Endothelial cell of umbilical vein (primary cell): ENCODE results near the gene CCNY. TPM values are rescaled to one million over a fixed set of nuclear protein-coding genes. Genes with fewer than 3 reads are reported as not detected.

Experiments used
- BruUV-seq: library from RNA; stranded (reverse); fragments of 400-500 nt; replicated peaks from 2 replicates; lab custom pipeline; 2021; lab: Mats Ljungman, UMichigan
- CTCF ChIA-PET: fragments of 300-600, 350-600 bp; sonication (Branson Sonifier 250); formaldehyde crosslinking; loops from one replicate; lab custom pipeline; 2021; ENCODE audit warnings: antibody characterized with exemption, inconsistent platforms; lab: Charles Lee
- POLR2A ChIA-PET: fragments of 300-600, 350-600 bp; sonication (Branson Sonifier 250); formaldehyde crosslinking; loops from one replicate; lab custom pipeline; 2021; ENCODE audit warnings: antibody characterized with exemption, inconsistent platforms; lab: Charles Lee
- DNase-seq: peaks from one replicate; pipeline ENCODE4 v3.0.0-alpha.2; 2011; ENCODE audit warnings: low read depth, low spot score
- FAIRE-seq: peaks from 2 replicates; lab custom pipeline; 2011; peaks lifted over from hg19 to GRCh38; lab: Jason Lieb, UNC
- H2AFZ ChIP-seq: 2 replicates; pipeline ENCODE4 v1.6.0; 2012; ENCODE audit warnings: low read depth, low read length, control low read depth, inconsistent platforms
- H3K27ac ChIP-seq: 2 replicates; pipeline ENCODE4 v1.5.1; 2011; ENCODE audit warnings: low read depth, mild to moderate bottlenecking, control low read depth, low read length, moderate library complexity; ENCODE audit not compliant: insufficient read depth
- H3K27me3 ChIP-seq, 2 experiments: 2 replicates each; pipeline versions ENCODE4 v1.6.0 to v1.6.1; 2011; ENCODE audit warnings: low read length in 2 of 2, mixed read lengths in 1 of 2; ENCODE audit not compliant: control insufficient read depth in 2 of 2, insufficient read depth in 2 of 2
- H3K36me3 ChIP-seq, 2 experiments: 2 replicates in 1 of 2; 3 replicates in 1 of 2; pipeline ENCODE4 v1.5.1; 2011; ENCODE audit warnings: low read length in 2 of 2, mild to moderate bottlenecking in 1 of 2, moderate library complexity in 1 of 2; ENCODE audit not compliant: control insufficient read depth in 2 of 2, insufficient read depth in 2 of 2; ENCODE audit errors: extremely low read depth in 1 of 2
- H3K4me1 ChIP-seq: 3 replicates; pipeline ENCODE4 v1.5.1; 2011; ENCODE audit warnings: mild to moderate bottlenecking, low read length; ENCODE audit not compliant: control insufficient read depth, insufficient read depth; ENCODE audit errors: extremely low read depth
- H3K4me2 ChIP-seq: 2 replicates; pipeline ENCODE4 v1.6.1; 2011; ENCODE audit warnings: low read length, control low read depth, mixed read lengths; ENCODE audit not compliant: insufficient read depth
- H3K4me3 ChIP-seq, 3 experiments: fragments of 200-600 bp in 1 of 3; sonication (generic), shearing (Covaris generic) in 1 of 3; replicated peaks in 1 of 3; 2 replicates each; pipeline ENCODE4 v1.5.1; 2011 to 2016; ENCODE audit warnings: control low read depth in 3 of 3, low read length in 3 of 3, mild to moderate bottlenecking in 2 of 3, inconsistent platforms in 1 of 3, low read depth in 1 of 3, moderate library complexity in 1 of 3; ENCODE audit not compliant: insufficient read depth in 1 of 3
- H3K79me2 ChIP-seq: 2 replicates; pipeline ENCODE4 v1.6.0; 2012; ENCODE audit warnings: low read length, inconsistent platforms; ENCODE audit not compliant: control insufficient read depth, insufficient read depth
- H3K9ac ChIP-seq: replicated peaks from 2 replicates; pipeline ENCODE3; 2011; ENCODE audit warnings: low read length, control low read depth; ENCODE audit not compliant: insufficient read depth; ENCODE audit errors: extremely low read depth
- H3K9me1 ChIP-seq: replicated peaks from 3 replicates; pipeline ENCODE4 v1.6.0; 2011; ENCODE audit warnings: mild to moderate bottlenecking, low read length; ENCODE audit not compliant: control insufficient read depth, insufficient read depth; ENCODE audit errors: extremely low read depth
- H3K9me3 ChIP-seq: replicated peaks from 2 replicates; pipeline ENCODE4 v1.5.1; 2012; ENCODE audit warnings: low read length, inconsistent platforms; ENCODE audit not compliant: control insufficient read depth, insufficient read depth
- H4K20me1 ChIP-seq: replicated peaks from 2 replicates; pipeline ENCODE3; 2011; ENCODE audit warnings: mild to moderate bottlenecking, low read length; ENCODE audit not compliant: control insufficient read depth, insufficient read depth; ENCODE audit errors: extremely low read depth
- EZH2 ChIP-seq: IDR thresholded peaks from 2 replicates; pipeline ENCODE4 v1.6.1; 2012; ENCODE audit warnings: borderline replicate concordance, low read depth, mild to moderate bottlenecking, moderate library complexity, low read length, inconsistent platforms; ENCODE audit not compliant: severe bottlenecking
- FOS ChIP-seq: IDR thresholded peaks from 2 replicates; pipeline ENCODE4 v1.6.1; 2011; ENCODE audit warnings: mild to moderate bottlenecking, low read length, moderate library complexity, borderline replicate concordance; ENCODE audit not compliant: insufficient read depth
- GATA2 ChIP-seq: IDR thresholded peaks from 2 replicates; pipeline ENCODE4 v1.7.0; 2011; ENCODE audit warnings: low read depth, mild to moderate bottlenecking, moderate library complexity, mixed read lengths, low read length; ENCODE audit not compliant: insufficient read length, insufficient read depth
- JUN ChIP-seq: IDR thresholded peaks from 2 replicates; pipeline ENCODE4 v1.6.1; 2011; ENCODE audit warnings: borderline replicate concordance, low read depth; ENCODE audit not compliant: insufficient read length, insufficient read depth
- MYC ChIP-seq: IDR thresholded peaks from one replicate; pipeline ENCODE4 v1.6.1; 2011; ENCODE audit warnings: mild to moderate bottlenecking, low read depth, low read length
- POLR2A ChIP-seq: IDR thresholded peaks from 2 replicates; pipeline ENCODE4 v1.6.1; 2012; ENCODE audit warnings: low read depth, mild to moderate bottlenecking, control low read depth, low read length
- POLR2AphosphoS5 ChIP-seq: IDR thresholded peaks from 2 replicates; pipeline ENCODE4 v1.6.1; 2012; ENCODE audit warnings: low read depth, mild to moderate bottlenecking, control low read depth, low read length, moderate library complexity; ENCODE audit not compliant: insufficient read depth
- dilution Hi-C: fragments of 300-500 bp; cut with MboI; formaldehyde crosslinking; loops from one replicate; pipeline ENCODE4 v1.15.0; 2019; ENCODE audit warnings: low sequenced_read_pairs; ENCODE audit not compliant: extremely low pct_ligation_motif_present
- intact Hi-C: fragments of 100-400 bp; cut with micrococcal nuclease; formaldehyde crosslinking; loops from one replicate; pipeline ENCODE4 v1.10.0; 2022
- polyA plus RNA-seq, 4 experiments: library from polyadenylated mRNA; depleted of rRNA in 3 of 4; stranded (reverse) in 3 of 4; unstranded in 1 of 4; fragments of >200 nt; gene quantifications; 2 replicates each; pipeline versions ENCODE4 v1.2.1 to v1.2.3, GENCODE V29; 2011 to 2012; ENCODE audit warnings: missing spikeins in 1 of 4
- total RNA-seq: library from RNA; stranded (reverse); gene quantifications from 2 replicates; pipeline ENCODE4 v1.2.3, GENCODE V29; 2021
- TF ChIP-seq, protein P1 (sequence below), 2 donors: IDR thresholded peaks; 1 replicate in 1 of 2; 2 replicates in 1 of 2; pipeline ENCODE4 v1.5.1; 2011; ENCODE audit warnings: low read length in 2 of 2, mild to moderate bottlenecking in 2 of 2, moderate library complexity in 2 of 2, control low read depth in 1 of 2, inconsistent platforms in 1 of 2, low read depth in 1 of 2; ENCODE audit not compliant: insufficient read depth in 1 of 2; ENCODE audit errors: extremely low read depth in 1 of 2
- TF ChIP-seq, protein P2 (sequence below): IDR thresholded peaks from 2 replicates; pipeline ENCODE4 v1.6.1; 2011; ENCODE audit not compliant: insufficient read depth, insufficient read length

Gene CCNY
- total and polyA plus RNA-seq, 2 donors (not counting 3 experiments of a cell fraction or from before 2014, with no cell fraction given): 61.5 to 107 TPM

DNA sequence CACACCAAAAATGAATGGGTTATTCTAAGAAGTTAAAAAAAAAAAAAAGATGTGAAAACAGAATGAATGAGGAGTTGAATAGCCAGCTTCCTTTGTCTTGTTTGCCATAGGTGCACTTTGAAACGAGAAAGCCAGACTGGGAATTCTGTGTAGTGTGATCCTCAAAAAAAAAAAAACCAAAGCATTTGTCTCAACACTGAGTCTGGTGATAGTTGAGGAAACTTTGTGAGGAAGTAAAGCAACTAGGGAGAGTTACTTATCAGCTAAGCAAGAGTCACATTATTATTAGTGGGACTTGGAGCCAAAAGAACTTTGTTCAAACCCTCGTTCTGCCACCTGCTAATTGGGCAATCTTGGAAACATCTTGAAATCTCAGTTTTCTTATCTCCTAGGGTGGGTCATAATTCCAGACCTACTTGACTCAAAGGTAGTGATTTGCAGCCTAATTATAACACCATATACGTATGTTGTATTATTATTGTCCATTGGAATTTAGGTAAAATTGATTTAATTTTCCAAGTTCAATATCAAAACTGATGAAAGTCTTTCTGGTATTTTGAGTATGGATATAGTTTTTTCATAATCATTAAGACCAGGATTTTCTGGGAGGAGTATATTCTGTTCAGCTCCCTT is 169.0 kb downstream of the CCNY start:
- no peaks in the 10 kb centered on the region for H3K27me3 ChIP-seq
- H3K4me3 ChIP-seq: no peak overlapping the region
- ChIA-PET POLR2A (no interaction called here), CTCF (interaction anchor here (0.8 to 2.6 kb wide), 3 partner anchors 10 to 246 kb away, joined by 3 to 8 read pairs (median 3); no protein-coding TSS in a partner anchor)
- DNase-seq (no peak), FAIRE-seq (peak; percentile 18)
- no TSS peak for BruUV-seq
- no peak overlapping the region for H3K9ac ChIP-seq
- H3K4me1 ChIP-seq: no peaks in the 10 kb centered on the region
- no peaks in the 10 kb centered on the region for H3K9me1 ChIP-seq
- dilution Hi-C loops (no loop called here), intact Hi-C loops (no loop called here)
- H2AFZ ChIP-seq: no peak overlapping the region
- peaks cover 34% of the 10 kb centered on the region for H3K79me2 ChIP-seq
- TF ChIP-seq, protein P1, sequence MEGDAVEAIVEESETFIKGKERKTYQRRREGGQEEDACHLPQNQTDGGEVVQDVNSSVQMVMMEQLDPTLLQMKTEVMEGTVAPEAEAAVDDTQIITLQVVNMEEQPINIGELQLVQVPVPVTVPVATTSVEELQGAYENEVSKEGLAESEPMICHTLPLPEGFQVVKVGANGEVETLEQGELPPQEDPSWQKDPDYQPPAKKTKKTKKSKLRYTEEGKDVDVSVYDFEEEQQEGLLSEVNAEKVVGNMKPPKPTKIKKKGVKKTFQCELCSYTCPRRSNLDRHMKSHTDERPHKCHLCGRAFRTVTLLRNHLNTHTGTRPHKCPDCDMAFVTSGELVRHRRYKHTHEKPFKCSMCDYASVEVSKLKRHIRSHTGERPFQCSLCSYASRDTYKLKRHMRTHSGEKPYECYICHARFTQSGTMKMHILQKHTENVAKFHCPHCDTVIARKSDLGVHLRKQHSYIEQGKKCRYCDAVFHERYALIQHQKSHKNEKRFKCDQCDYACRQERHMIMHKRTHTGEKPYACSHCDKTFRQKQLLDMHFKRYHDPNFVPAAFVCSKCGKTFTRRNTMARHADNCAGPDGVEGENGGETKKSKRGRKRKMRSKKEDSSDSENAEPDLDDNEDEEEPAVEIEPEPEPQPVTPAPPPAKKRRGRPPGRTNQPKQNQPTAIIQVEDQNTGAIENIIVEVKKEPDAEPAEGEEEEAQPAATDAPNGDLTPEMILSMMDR (IDR thresholded peaks at IDR 0.05; ENCODE audit: extremely low read depth in 1 of 2, insufficient read depth in 1 of 2, low read depth in 1 of 2, low read length in 2 of 2): no peak
- TF ChIP-seq POLR2AphosphoS5 (no peak), GATA2 (no peak), FOS (no peak), POLR2A (no peak), MYC (no peak), JUN (no peak), EZH2 (no peak)
- TF ChIP-seq, protein P2, sequence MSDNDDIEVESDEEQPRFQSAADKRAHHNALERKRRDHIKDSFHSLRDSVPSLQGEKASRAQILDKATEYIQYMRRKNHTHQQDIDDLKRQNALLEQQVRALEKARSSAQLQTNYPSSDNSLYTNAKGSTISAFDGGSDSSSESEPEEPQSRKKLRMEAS: no peak
- H3K36me3 ChIP-seq: peaks cover 2 to 3% of the 10 kb centered on the region in 2 experiments
- no peak overlapping the region for H3K27ac ChIP-seq
- H4K20me1 ChIP-seq: no peaks in the 10 kb centered on the region
- no peaks in the 10 kb centered on the region for H3K9me3 ChIP-seq
- no peak overlapping the region for H3K4me2 ChIP-seq
